GM12878 (cell line): ENCODE data around the gene MRPL32. TPM values are rescaled to one million over a fixed set of nuclear protein-coding genes. Genes with fewer than 3 reads are reported as not detected.

Experiments used
- ATAC-seq: fragments of 200-7000 bp; cut with Tn5 transposase; 3 replicates; pipeline ENCODE4 v1.9.1; 2020; ENCODE audit warnings: mild to moderate bottlenecking, moderate library complexity
- BruUV-seq: library from RNA; stranded (reverse); fragments of 400-500 nt; replicated peaks from 2 replicates; lab custom pipeline; 2021; lab: Mats Ljungman, UMichigan
- CTCF ChIA-PET: fragments of 300-600 bp; sonication (Branson Sonifier 250); formaldehyde crosslinking; extraction: SDS; loops from one replicate; lab custom pipeline; 2021; ENCODE audit warnings: inconsistent platforms; lab: Yijun Ruan, JAX
- POLR2A ChIA-PET: fragments of 350-600 bp; formaldehyde crosslinking; extraction: SDS; loops from one replicate; lab custom pipeline; 2021; ENCODE audit warnings: inconsistent platforms; lab: Charles Lee
- RAD21 ChIA-PET: fragments of 300-600 bp; sonication (Branson Sonifier 250); formaldehyde crosslinking; loops from one replicate; lab custom pipeline; 2023; ENCODE audit warnings: antibody characterized with exemption; ENCODE audit not compliant: unreplicated experiment; lab: Charles Lee
- SMC1A ChIA-PET: fragments of 300-600 bp; sonication (Branson Sonifier 250); formaldehyde crosslinking; loops from one replicate; lab custom pipeline; 2023; ENCODE audit not compliant: unreplicated experiment, uncharacterized antibody; lab: Charles Lee
- DNase-seq: peaks from one replicate; pipeline ENCODE4 v3.0.0-alpha.2; 2011; ENCODE audit warnings: low read depth, low spot score
- FAIRE-seq: peaks from 3 replicates; lab custom pipeline; 2011; peaks lifted over from hg19 to GRCh38; lab: Jason Lieb, UNC
- H2AFZ ChIP-seq: 2 replicates; pipeline ENCODE4 v1.6.0; 2011; ENCODE audit warnings: low read depth, low read length, control low read depth; ENCODE audit not compliant: control insufficient read depth
- H3K27ac ChIP-seq: 2 replicates; pipeline ENCODE4 v1.5.1; 2011; ENCODE audit warnings: control low read depth; ENCODE audit not compliant: control insufficient read depth, insufficient read depth
- H3K27me3 ChIP-seq, 2 experiments: replicated peaks in 1 of 2; 2 replicates each; pipeline versions ENCODE4 v1.6.0 to v1.6.1; 2011; ENCODE audit warnings: low read length in 1 of 2; ENCODE audit not compliant: control insufficient read depth in 2 of 2, insufficient read depth in 2 of 2
- H3K36me3 ChIP-seq, 2 experiments: 2 replicates each; pipeline ENCODE4 v1.5.1; 2011; ENCODE audit warnings: low read length in 1 of 2; ENCODE audit not compliant: control insufficient read depth in 2 of 2, insufficient read depth in 2 of 2
- H3K4me1 ChIP-seq: 2 replicates; pipeline ENCODE4 v1.6.1; 2011; ENCODE audit warnings: mild to moderate bottlenecking, low read length, moderate library complexity, mixed read lengths; ENCODE audit not compliant: control insufficient read depth, insufficient read depth
- H3K4me2 ChIP-seq: 2 replicates; pipeline ENCODE4 v1.6.0; 2011; ENCODE audit warnings: control low read depth; ENCODE audit not compliant: control insufficient read depth, insufficient read depth
- H3K4me3 ChIP-seq: fragments of 200-600 bp; sonication (generic); 2 replicates; pipeline ENCODE4 v1.5.1; 2016
- H3K79me2 ChIP-seq: 2 replicates; pipeline ENCODE4 v1.6.0; 2011; ENCODE audit warnings: low read length; ENCODE audit not compliant: control insufficient read depth, insufficient read depth
- H3K9ac ChIP-seq: 2 replicates; pipeline ENCODE4 v1.8.0; 2011; ENCODE audit warnings: low read length, control low read depth, mixed read lengths; ENCODE audit not compliant: control insufficient read depth, insufficient read depth
- H3K9me3 ChIP-seq: replicated peaks from 3 replicates; pipeline ENCODE4 v1.5.1; 2011; ENCODE audit warnings: mild to moderate bottlenecking, low read length; ENCODE audit not compliant: control insufficient read depth, insufficient read depth
- H4K20me1 ChIP-seq: 2 replicates; pipeline ENCODE4 v1.6.0; 2011; ENCODE audit not compliant: control insufficient read depth, insufficient read depth
- CBX3 ChIP-seq: fragments of 200-600 bp; sonication (generic); IDR thresholded peaks from 2 replicates; pipeline ENCODE4 v1.6.1; 2016; ENCODE audit warnings: low read depth, borderline replicate concordance
- CHD4 ChIP-seq: fragments of 200-600 bp; sonication (generic); IDR thresholded peaks from 2 replicates; pipeline ENCODE4 v1.6.1; 2016; ENCODE audit warnings: mild to moderate bottlenecking
- NBN ChIP-seq: fragments of 450-650 bp; IDR thresholded peaks from 2 replicates; pipeline ENCODE4 v1.6.1; 2016
- POLR2AphosphoS5 ChIP-seq: IDR thresholded peaks from 2 replicates; pipeline ENCODE4 v1.6.1; 2011; ENCODE audit warnings: mild to moderate bottlenecking, low read length, inconsistent platforms
- SPI1 ChIP-seq: IDR thresholded peaks from 2 replicates; pipeline ENCODE4 v1.6.1; 2011; ENCODE audit warnings: low read depth, mild to moderate bottlenecking, low read length, moderate library complexity, borderline replicate concordance; ENCODE audit not compliant: insufficient read depth
- ZNF384 ChIP-seq: IDR thresholded peaks from 2 replicates; pipeline ENCODE4 v1.6.1; 2012; ENCODE audit warnings: low read depth, mild to moderate bottlenecking, low read length, improper control_type of control experiment, borderline replicate concordance
- whole genome bisulfite sequencing: methylation state at CpG from one replicate; pipeline ENCODE4 v1.1.6; 2016; ENCODE audit warnings: low lambda C conversion rate; ENCODE audit not compliant: insufficient replicate concordance, insufficient coverage; ENCODE audit errors: missing lambda C conversion rate; 5-methylcytosine and 5-hydroxymethylcytosine counted together
- in situ Hi-C: fragments of 300-500 bp; cut with MboI; formaldehyde crosslinking; loops from 9 replicates; pipeline ENCODE4 v1.14.3; 2018; ENCODE audit warnings: mixed read lengths
- intact Hi-C: fragments of 100-400 bp; cut with micrococcal nuclease; formaldehyde crosslinking; loops from one replicate; pipeline ENCODE4 v1.14.2; 2022; ENCODE audit not compliant: unreplicated experiment
- polyA plus RNA-seq, 11 experiments: library from polyadenylated mRNA; depleted of rRNA in 4 of 11; unstranded in 6 of 11; stranded (reverse) in 5 of 11; fragments of >200 nt; fragmentation: Nextera tagmentation in 4 of 11; fragmentation: Illumina TruSeq in 1 of 11; extraction: Ambion mirVana in 4 of 11; extraction: Trizol in 1 of 11; gene quantifications; 1 replicate in 1 of 11; 2 replicates in 10 of 11; pipeline versions ENCODE4 v1.2.1 to v1.2.3, GENCODE V29; 2011 to 2016; ENCODE audit warnings: inconsistent platforms in 2 of 11, missing spikeins in 2 of 11, low read depth in 1 of 11
- total RNA-seq, 4 experiments: library from RNA; depleted of rRNA in 3 of 4; stranded (reverse); fragments of >200 nt in 3 of 4; fragmentation: Illumina TruSeq in 1 of 4; extraction: Trizol in 1 of 4; gene quantifications; 2 replicates each; pipeline versions ENCODE4 v1.2.1 to v1.2.3, GENCODE V29; 2013 to 2021
- TF ChIP-seq, protein P1 (sequence below): fragments of 450-650 bp; IDR thresholded peaks from 2 replicates; pipeline ENCODE4 v1.6.1; 2016; ENCODE audit warnings: mild to moderate bottlenecking

The MRPL32 gene
- total and polyA plus RNA-seq, 10 of the 15 experiments (the other 5 are each of a cell fraction or from before 2014, with no cell fraction given), result 65.3 to 339 (median 112) TPM

DNA sequence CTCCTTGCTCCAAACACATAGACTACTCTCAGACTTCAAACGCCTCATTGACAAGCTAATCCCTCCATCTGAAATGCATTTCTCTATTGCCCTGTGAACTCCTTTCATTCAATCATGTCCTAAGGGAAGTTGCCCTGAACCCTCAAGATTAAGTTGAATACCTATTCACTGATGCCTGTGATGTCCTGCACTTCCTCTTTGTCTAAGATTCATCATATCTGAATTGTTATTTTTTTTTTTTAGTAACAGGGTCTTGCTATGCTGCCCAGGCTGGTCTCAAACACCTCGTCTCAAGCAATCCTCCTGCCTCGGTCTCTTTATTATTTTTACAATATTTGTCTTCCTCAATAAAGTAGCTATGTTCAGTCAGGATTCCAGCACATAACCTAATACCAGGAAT is 3.4 kb upstream of the MRPL32 start:
- peaks cover 2% of the 10 kb centered on the region; the same call in 1 of the 2 replicates for H3K4me1 ChIP-seq
- SMC1A ChIA-PET, result interaction anchor here (0.8 to 5.3 kb wide), 14 partner anchors 8 to 822 kb away, joined by 3 to 33 read pairs (median 6); partner anchors contain the start of gene C7orf25
- peaks cover 0 to 20% of the 10 kb centered on the region in 2 experiments; a peak in 2 of 4 replicates for H3K36me3 ChIP-seq
- H3K9ac ChIP-seq, result no peak overlapping the region
- DNase-seq, result no peak
- FAIRE-seq, result no peak
- no peak overlapping the region for H2AFZ ChIP-seq
- no peak for ATAC-seq
- no peaks in the 10 kb centered on the region for H3K9me3 ChIP-seq
- peak overlapping the region; percentile 94 for H3K4me3 ChIP-seq
- no peaks in the 10 kb centered on the region for H3K27me3 ChIP-seq
- no TSS peak for BruUV-seq
- RAD21 ChIA-PET, result interaction anchor here (1.7 to 4.7 kb wide), 2 partner anchors 13 to 17 kb away, joined by 3 to 20 read pairs; no protein-coding TSS in a partner anchor
- peaks cover 94% of the 10 kb centered on the region for H3K79me2 ChIP-seq
- in situ Hi-C loops, result no loop called here
- POLR2A ChIA-PET, result interaction anchor here (0.5 to 1.9 kb wide), 4 partner anchors 11 to 832 kb away, joined by 3 to 6 read pairs (median 4); partner anchors contain the start of gene C7orf25
- 67% methylated on average over 3 of the region's 3 CpGs for WGBS
- CTCF ChIA-PET, result interaction anchor here (0.8 to 2.2 kb wide), 7 partner anchors 12 to 911 kb away, joined by 3 to 13 read pairs (median 3); no protein-coding TSS in a partner anchor
- H4K20me1 ChIP-seq, result peaks cover 5% of the 10 kb centered on the region
- H3K4me2 ChIP-seq, result peak overlapping the region; percentile 82
- no peak overlapping the region for H3K27ac ChIP-seq
- TF ChIP-seq POLR2AphosphoS5, result no peak
- 0 out of 2 replicates have a peak, but pooled peaks have one; percentile 20 for TF ChIP-seq NBN
- no peak for TF ChIP-seq CBX3
- peak; percentile 58; the same call in 1 of the 2 replicates for TF ChIP-seq ZNF384
- TF ChIP-seq CHD4, result no peak
- TF ChIP-seq, protein P1, sequence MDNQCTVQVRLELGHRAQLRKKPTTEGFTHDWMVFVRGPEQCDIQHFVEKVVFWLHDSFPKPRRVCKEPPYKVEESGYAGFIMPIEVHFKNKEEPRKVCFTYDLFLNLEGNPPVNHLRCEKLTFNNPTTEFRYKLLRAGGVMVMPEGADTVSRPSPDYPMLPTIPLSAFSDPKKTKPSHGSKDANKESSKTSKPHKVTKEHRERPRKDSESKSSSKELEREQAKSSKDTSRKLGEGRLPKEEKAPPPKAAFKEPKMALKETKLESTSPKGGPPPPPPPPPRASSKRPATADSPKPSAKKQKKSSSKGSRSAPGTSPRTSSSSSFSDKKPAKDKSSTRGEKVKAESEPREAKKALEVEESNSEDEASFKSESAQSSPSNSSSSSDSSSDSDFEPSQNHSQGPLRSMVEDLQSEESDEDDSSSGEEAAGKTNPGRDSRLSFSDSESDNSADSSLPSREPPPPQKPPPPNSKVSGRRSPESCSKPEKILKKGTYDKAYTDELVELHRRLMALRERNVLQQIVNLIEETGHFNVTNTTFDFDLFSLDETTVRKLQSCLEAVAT, result peak; percentile 98
- TF ChIP-seq SPI1, result peak; percentile 84
- intact Hi-C loops, result no loop called here
